Gastrocnemius medialis (tissue), 4 donors: Measurements from ENCODE around the gene YIF1B. TPM values are rescaled to one million over a fixed set of nuclear protein-coding genes. Genes with fewer than 3 reads are reported as not detected.

Source experiments
- ATAC-seq, 2 donors: fragments of 150-250 bp; one replicate each; pipeline ENCODE4 v1.9.1; 2016
- DNase-seq, 2 donors: peaks; one replicate each; pipeline ENCODE4 v3.0.0-alpha.2; 2019
- H3K27ac ChIP-seq, 4 donors: fragments of 200-600 bp; sonication (generic); 1 replicate in 1 of 4; 2 replicates in 3 of 4; pipeline ENCODE4 v1.5.1; 2016 to 2018; ENCODE audit warnings: mild to moderate bottlenecking in 2 of 4, moderate library complexity in 1 of 4
- H3K27me3 ChIP-seq, 3 donors: fragments of 200-600 bp; sonication (generic) in 2 of 3; 1 replicate in 1 of 3; 2 replicates in 2 of 3; pipeline versions ENCODE4 v1.5.1 to v1.6.0; 2016 to 2019; ENCODE audit warnings: mild to moderate bottlenecking in 1 of 3, moderate library complexity in 1 of 3
- H3K36me3 ChIP-seq, 2 donors: fragments of 200-600 bp; sonication (generic) in 1 of 2; one replicate each; pipeline ENCODE4 v1.5.1; 2017 to 2018
- H3K4me1 ChIP-seq, 2 donors: fragments of 200-600 bp; sonication (generic) in 1 of 2; one replicate each; pipeline ENCODE4 v1.5.1; 2016 to 2017; ENCODE audit warnings: mild to moderate bottlenecking in 2 of 2
- H3K4me3 ChIP-seq, 4 donors: fragments of 200-600 bp; sonication (generic) in 3 of 4; 1 replicate in 1 of 4; 2 replicates in 3 of 4; pipeline ENCODE4 v1.5.1; 2016 to 2019; ENCODE audit warnings: mild to moderate bottlenecking in 2 of 4
- H3K9me3 ChIP-seq, 3 donors: fragments of 200-600 bp; sonication (generic) in 2 of 3; 1 replicate in 1 of 3; 2 replicates in 2 of 3; pipeline ENCODE4 v1.5.1; 2016 to 2019
- CTCF ChIP-seq, 5 experiments: fragments of 450-650 bp in 3 of 5; fragments of 200-600 bp in 2 of 5; sonication (generic) in 2 of 5; IDR thresholded peaks in 4 of 5; conservative IDR thresholded peaks in 1 of 5; 1 replicate in 4 of 5; 2 replicates in 1 of 5; pipeline ENCODE4 v1.5.1; 2016 to 2019; ENCODE audit warnings: antibody characterized with exemption in 5 of 5, mild to moderate bottlenecking in 3 of 5, moderate library complexity in 3 of 5
- POLR2A ChIP-seq, 2 donors: fragments of 450-650 bp; IDR thresholded peaks; one replicate each; pipeline ENCODE4 v1.6.1; 2017; ENCODE audit warnings: antibody characterized with exemption in 2 of 2, mild to moderate bottlenecking in 2 of 2, moderate library complexity in 2 of 2
- in situ Hi-C, 4 donors: fragments of 200-750 bp; cut with MboI; loops; one replicate each; pipeline versions ENCODE4 v1.15.0 to v1.8.0; 2017; ENCODE audit warnings: low sequenced_read_pairs in 4 of 4
- intact Hi-C: fragments of 100-400 bp; cut with DNase I; formaldehyde crosslinking; loops from one replicate; pipeline ENCODE4 v1.15.1; 2023; ENCODE audit warnings: low total_unique reads
- total RNA-seq, 4 donors: library from RNA; depleted of rRNA; stranded (reverse); fragments of >200 nt; gene quantifications; one replicate each; pipeline versions ENCODE4 v1.1.0 to v1.2.3, GENCODE V29; 2016

The YIF1B gene
- total RNA-seq, 4 donors from 2014 or later: 28.3 to 39.5 (median 31.9) TPM

- no peak for DNase-seq
- TF ChIP-seq CTCF (IDR thresholded peaks at IDR 0.05 in 4 of 5, conservative IDR thresholded peaks at IDR 0.05 in 1 of 5) (no peak), POLR2A (IDR thresholded peaks at IDR 0.05) (no peak)
- no peak overlapping the region for H3K4me3 ChIP-seq
- no peak for ATAC-seq
- no peaks in the 10 kb centered on the region for H3K27me3 ChIP-seq
- no peaks in the 10 kb centered on the region for H3K9me3 ChIP-seq
- no peaks in the 10 kb centered on the region for H3K4me1 ChIP-seq
- H3K36me3 ChIP-seq: no peaks in the 10 kb centered on the region
- in situ Hi-C loops (no loop called here), intact Hi-C loops (no loop called here)
- H3K27ac ChIP-seq: no peak overlapping the region
Observed at GRCh38 chr19:38288123-38288855, 27.5 kb downstream of the YIF1B start.

GRCh38 chr19:38287604-38288003 is 28.1 kb downstream of the YIF1B start:
- in situ Hi-C loops (no loop called here), intact Hi-C loops (no loop called here)
- ATAC-seq: no peak
- no peaks in the 10 kb centered on the region for H3K27me3 ChIP-seq
- TF ChIP-seq CTCF (IDR thresholded peaks at IDR 0.05 in 4 of 5, conservative IDR thresholded peaks at IDR 0.05 in 1 of 5) (no peak), POLR2A (IDR thresholded peaks at IDR 0.05) (no peak)
- H3K4me1 ChIP-seq: no peaks in the 10 kb centered on the region
- H3K36me3 ChIP-seq: no peaks in the 10 kb centered on the region
- no peak overlapping the region for H3K27ac ChIP-seq
- no peak overlapping the region for H3K4me3 ChIP-seq
- H3K9me3 ChIP-seq: no peaks in the 10 kb centered on the region
- no peak for DNase-seq

- Histone ChIP-seq H3K4me3 (no peak overlapping the region), H3K4me1 (no peaks in the 10 kb centered on the region), H3K9me3 (no peaks in the 10 kb centered on the region), H3K27ac (no peak overlapping the region), H3K27me3 (no peaks in the 10 kb centered on the region), H3K36me3 (no peaks in the 10 kb centered on the region)
- in situ Hi-C loops (no loop called here), intact Hi-C loops (no loop called here)
- TF ChIP-seq POLR2A (IDR thresholded peaks at IDR 0.05) (no peak), CTCF (IDR thresholded peaks at IDR 0.05 in 4 of 5, conservative IDR thresholded peaks at IDR 0.05 in 1 of 5) (no peak)
- ATAC-seq (no peak), DNase-seq (no peak)
Observed at GRCh38 chr19:38285567-38285966, 30.2 kb downstream of the YIF1B start.

GRCh38 chr19:38284422-38284821 is 31.3 kb downstream of the YIF1B start:
- in situ Hi-C loops: no loop called here

More at GRCh38 chr19:38284422-38284821, 31.3 kb downstream of the YIF1B start:
- no peaks in the 10 kb centered on the region for H3K27me3 ChIP-seq
- no peak for ATAC-seq
- intact Hi-C loops: no loop called here
- no peaks in the 10 kb centered on the region for H3K36me3 ChIP-seq
- no peak overlapping the region for H3K4me3 ChIP-seq
- H3K9me3 ChIP-seq: no peaks in the 10 kb centered on the region
- no peaks in the 10 kb centered on the region for H3K4me1 ChIP-seq
- DNase-seq: no peak
- TF ChIP-seq CTCF (IDR thresholded peaks at IDR 0.05 in 4 of 5, conservative IDR thresholded peaks at IDR 0.05 in 1 of 5) (no peak), POLR2A (IDR thresholded peaks at IDR 0.05) (no peak)
- H3K27ac ChIP-seq: no peak overlapping the region
